ENCODE data around the gene MDH2.

GRCh38 chr7:76008156-76008687 lies 39.7 kb upstream of the MDH2 start:
- TF ChIP-seq CTCF (IDR thresholded peaks at IDR 0.05; ENCODE audit: low read depth, low read length) (no peak), EZH2phosphoT487 (IDR thresholded peaks at IDR 0.05; ENCODE audit: low read depth) (no peak)

All from OCI-LY3 (cell line).